GM10266 (cell line): ENCODE measurements around the gene ANLN.

Experiments
- DNase-seq: peaks from one replicate; pipeline ENCODE4 v3.0.0; 2012; ENCODE audit errors: extremely low spot score
- CTCF ChIP-seq: IDR thresholded peaks from 2 replicates; pipeline ENCODE4 v1.5.1; 2012; ENCODE audit warnings: mild to moderate bottlenecking, low read depth; ENCODE audit not compliant: control insufficient read depth, insufficient read depth; ENCODE audit errors: missing control alignments

Gene ANLN

GRCh38 chr7:36416251-36416650 is 26.6 kb downstream of the ANLN start:
- DNase-seq = no peak
- TF ChIP-seq CTCF = no peak

- no peak for DNase-seq
- no peak for TF ChIP-seq CTCF
Measured at GRCh38 chr7:36420307-36420706, 30.6 kb downstream of the ANLN start.

GRCh38 chr7:36422072-36422471 is 32.4 kb downstream of the ANLN start:
- TF ChIP-seq CTCF = no peak
- no peak for DNase-seq

- no peak for TF ChIP-seq CTCF
- DNase-seq = no peak
Measured at GRCh38 chr7:36423633-36424032, 34.0 kb downstream of the ANLN start.

GRCh38 chr7:36430186-36430585 is 40.5 kb downstream of the ANLN start:
- no peak for DNase-seq
- no peak for TF ChIP-seq CTCF

GRCh38 chr7:36430881-36431280 is 41.2 kb downstream of the ANLN start:
- DNase-seq = no peak
- no peak for TF ChIP-seq CTCF

GRCh38 chr7:36438211-36438610 is 48.5 kb downstream of the ANLN start:
- TF ChIP-seq CTCF = no peak
- no peak for DNase-seq
